A673 (cell line): ENCODE results near the gene ADM2. TPM values are rescaled to one million over a fixed set of nuclear protein-coding genes. Genes with fewer than 3 reads are reported as not detected.

Experiments
- BruUV-seq: library from RNA; stranded (reverse); fragments of 400-500 nt; replicated peaks from 2 replicates; lab custom pipeline; 2021; lab: Mats Ljungman, UMichigan
- CTCF ChIA-PET: fragments of 300-600 bp; sonication (Branson Sonifier 250); formaldehyde crosslinking; loops from one replicate; lab custom pipeline; 2022; ENCODE audit warnings: antibody characterized with exemption; lab: Charles Lee
- POLR2A ChIA-PET: fragments of 300-600 bp; sonication (Branson Sonifier 250); formaldehyde crosslinking; loops from one replicate; lab custom pipeline; 2022; ENCODE audit warnings: antibody characterized with exemption; ENCODE audit not compliant: low non-redundant PET; lab: Charles Lee
- DNase-seq: peaks from one replicate; pipeline ENCODE4 v3.0.0-alpha.2; 2015; ENCODE audit warnings: low spot score
- H3K27ac ChIP-seq: fragments of 200-600 bp; sonication (generic); 2 replicates; pipeline ENCODE4 v1.5.1; 2016; ENCODE audit warnings: mixed run types, low read depth, mild to moderate bottlenecking, mixed read lengths, antibody characterized with exemption, low read length; ENCODE audit not compliant: poor library complexity, severe bottlenecking
- H3K27me3 ChIP-seq: fragments of 200-600 bp; sonication (generic); replicated peaks from 2 replicates; pipeline ENCODE4 v1.6.1; 2017; ENCODE audit warnings: mixed run types, low read depth, mild to moderate bottlenecking, mixed read lengths, antibody characterized with exemption, low read length; ENCODE audit not compliant: insufficient read depth, poor library complexity
- H3K36me3 ChIP-seq: fragments of 200-600 bp; sonication (generic); 2 replicates; pipeline ENCODE4 v1.6.1; 2016; ENCODE audit warnings: mixed run types, mild to moderate bottlenecking, mixed read lengths, antibody characterized with exemption, low read length; ENCODE audit not compliant: insufficient read depth, poor library complexity, severe bottlenecking
- H3K4me1 ChIP-seq: fragments of 200-600 bp; sonication (generic); 2 replicates; pipeline ENCODE4 v1.6.1; 2017; ENCODE audit warnings: mixed run types, mild to moderate bottlenecking, mixed read lengths, antibody characterized with exemption, low read length; ENCODE audit not compliant: insufficient read depth, poor library complexity, severe bottlenecking
- H3K4me3 ChIP-seq: fragments of 200-600 bp; sonication (generic); 2 replicates; pipeline ENCODE4 v1.5.1; 2016; ENCODE audit warnings: low read depth, mixed run types, mild to moderate bottlenecking, mixed read lengths, low read length; ENCODE audit not compliant: poor library complexity, severe bottlenecking
- H3K9me3 ChIP-seq: fragments of 200-600 bp; sonication (generic); 2 replicates; pipeline ENCODE4 v1.6.1; 2016; ENCODE audit warnings: mixed run types, low read depth, mild to moderate bottlenecking, mixed read lengths, antibody characterized with exemption, low read length; ENCODE audit not compliant: poor library complexity, severe bottlenecking
- EZH2 ChIP-seq: fragments of 200-600 bp; sonication (generic); IDR thresholded peaks from 2 replicates; pipeline ENCODE4 v1.6.1; 2017; ENCODE audit warnings: borderline replicate concordance, low read depth, mild to moderate bottlenecking, mixed read lengths, antibody characterized with exemption, low read length; ENCODE audit not compliant: poor library complexity, severe bottlenecking
- intact Hi-C: fragments of 100-400 bp; cut with micrococcal nuclease; formaldehyde crosslinking; loops from one replicate; pipeline ENCODE4 v1.10.0; 2022; ENCODE audit not compliant: unreplicated experiment
- total RNA-seq: library from RNA; stranded (reverse); gene quantifications from 2 replicates; pipeline ENCODE4 v1.2.3, GENCODE V29; 2021
- TF ChIP-seq, protein P1 (sequence below): fragments of 300-800, 200-600 bp; sonication (generic); conservative IDR thresholded peaks from 2 replicates; pipeline ENCODE4 v1.5.1; 2017; ENCODE audit warnings: low read depth, mild to moderate bottlenecking, antibody characterized with exemption, low read length, moderate library complexity, mixed read lengths

The ADM2 gene
- total RNA-seq, 1 experiment from 2014 or later, result 5.4 TPM

- no peak for DNase-seq
- ChIA-PET CTCF (no interaction called here), POLR2A (no interaction called here)
- intact Hi-C loops, result no loop called here
- Histone ChIP-seq H3K36me3 (peaks cover 60% of the 10 kb centered on the region), H3K4me1 (no peaks in the 10 kb centered on the region), H3K27ac (no peak overlapping the region), H3K9me3 (no peaks in the 10 kb centered on the region), H3K27me3 (no peaks in the 10 kb centered on the region), H3K4me3 (no peak overlapping the region)
- TF ChIP-seq, protein P1, sequence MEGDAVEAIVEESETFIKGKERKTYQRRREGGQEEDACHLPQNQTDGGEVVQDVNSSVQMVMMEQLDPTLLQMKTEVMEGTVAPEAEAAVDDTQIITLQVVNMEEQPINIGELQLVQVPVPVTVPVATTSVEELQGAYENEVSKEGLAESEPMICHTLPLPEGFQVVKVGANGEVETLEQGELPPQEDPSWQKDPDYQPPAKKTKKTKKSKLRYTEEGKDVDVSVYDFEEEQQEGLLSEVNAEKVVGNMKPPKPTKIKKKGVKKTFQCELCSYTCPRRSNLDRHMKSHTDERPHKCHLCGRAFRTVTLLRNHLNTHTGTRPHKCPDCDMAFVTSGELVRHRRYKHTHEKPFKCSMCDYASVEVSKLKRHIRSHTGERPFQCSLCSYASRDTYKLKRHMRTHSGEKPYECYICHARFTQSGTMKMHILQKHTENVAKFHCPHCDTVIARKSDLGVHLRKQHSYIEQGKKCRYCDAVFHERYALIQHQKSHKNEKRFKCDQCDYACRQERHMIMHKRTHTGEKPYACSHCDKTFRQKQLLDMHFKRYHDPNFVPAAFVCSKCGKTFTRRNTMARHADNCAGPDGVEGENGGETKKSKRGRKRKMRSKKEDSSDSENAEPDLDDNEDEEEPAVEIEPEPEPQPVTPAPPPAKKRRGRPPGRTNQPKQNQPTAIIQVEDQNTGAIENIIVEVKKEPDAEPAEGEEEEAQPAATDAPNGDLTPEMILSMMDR, result no peak
- TF ChIP-seq EZH2, result no peak
- no TSS peak for BruUV-seq
These were observed 46.5 kb upstream of the ADM2 start for GRCh38 chr22:50434849-50435248.

- Histone ChIP-seq H3K9me3 (no peaks in the 10 kb centered on the region), H3K4me3 (no peak overlapping the region), H3K27me3 (no peaks in the 10 kb centered on the region), H3K27ac (no peak overlapping the region), H3K36me3 (peaks cover 61% of the 10 kb centered on the region), H3K4me1 (no peaks in the 10 kb centered on the region)
- CTCF ChIA-PET, result no interaction called here
- TF ChIP-seq EZH2, result no peak
- TF ChIP-seq, protein P1, result no peak
- POLR2A ChIA-PET, result no interaction called here
- DNase-seq, result no peak
- no TSS peak for BruUV-seq
- intact Hi-C loops, result no loop called here
These were observed 45.9 kb upstream of the ADM2 start for GRCh38 chr22:50435291-50436014.

- intact Hi-C loops, result no loop called here
- no peak overlapping the region for H3K4me3 ChIP-seq
- no peak for DNase-seq
- no peaks in the 10 kb centered on the region for H3K4me1 ChIP-seq
- no peaks in the 10 kb centered on the region for H3K9me3 ChIP-seq
- ChIA-PET CTCF (no interaction called here), POLR2A (no interaction called here)
- H3K27ac ChIP-seq, result no peak overlapping the region
- BruUV-seq, result no TSS peak
- no peaks in the 10 kb centered on the region for H3K27me3 ChIP-seq
- H3K36me3 ChIP-seq, result peaks cover 62% of the 10 kb centered on the region
- TF ChIP-seq, protein P1, result no peak
- no peak for TF ChIP-seq EZH2
These were observed 45.1 kb upstream of the ADM2 start for GRCh38 chr22:50436015-50436830.
